Activated CD8-positive, alpha-beta memory T cell treated with anti-CD3 and anti-CD28 coated beads, Interleukin-2, amount 10 ng/mL, durations not matched to agents 7 days and 5 days (primary cell): ENCODE results near the gene FLNB. TPM values are rescaled to one million over a fixed set of nuclear protein-coding genes. Genes with fewer than 3 reads are reported as not detected.
A peak's percentile ranks its signal among the peaks of the same experiment; 100 is the strongest.
"Not testable (repeated sequence)": the region's sequence is repeated elsewhere in the genome, so short reads cannot be mapped to it uniquely, and the experiment has no call there.

Experiments used
- ATAC-seq: fragments of 150-1000 bp; cut with Tn5 transposase; one replicate; pipeline ENCODE4 v1.10.0; 2021; ENCODE audit warnings: moderate library complexity
- CTCF ChIA-PET: fragments of 350-600 bp; sonication (Branson Sonifier 250); formaldehyde crosslinking; loops from one replicate; lab custom pipeline; 2021; ENCODE audit warnings: antibody characterized with exemption; lab: Charles Lee
- DNase-seq: peaks from one replicate; pipeline ENCODE4 v3.0.0-alpha.2; 2020
- H3K27ac Mint-ChIP-seq: one replicate; pipeline ENCODE4 v1.8.0; 2021; ENCODE audit warnings: mild to moderate bottlenecking, mixed read lengths
- H3K27me3 Mint-ChIP-seq: one replicate; pipeline ENCODE4 v1.8.0; 2021; ENCODE audit warnings: mixed read lengths
- H3K36me3 Mint-ChIP-seq: one replicate; pipeline ENCODE4 v1.8.0; 2021; ENCODE audit warnings: mild to moderate bottlenecking, mixed read lengths
- H3K4me1 Mint-ChIP-seq: one replicate; pipeline ENCODE4 v1.8.0; 2021; ENCODE audit warnings: mixed read lengths
- H3K4me3 Mint-ChIP-seq: one replicate; pipeline ENCODE4 v1.8.0; 2021; ENCODE audit warnings: mild to moderate bottlenecking, moderate library complexity, mixed read lengths
- H3K9me3 Mint-ChIP-seq: one replicate; pipeline ENCODE4 v1.8.0; 2022; ENCODE audit warnings: low read depth, mixed read lengths
- total RNA-seq, 2 experiments: library from RNA; stranded (reverse); gene quantifications; one replicate each; pipeline ENCODE4 v1.2.3, GENCODE V29; 2021

FLNB gene
- total RNA-seq, 2 experiments from 2014 or later = 9.8 to 13.2 TPM

DNA sequence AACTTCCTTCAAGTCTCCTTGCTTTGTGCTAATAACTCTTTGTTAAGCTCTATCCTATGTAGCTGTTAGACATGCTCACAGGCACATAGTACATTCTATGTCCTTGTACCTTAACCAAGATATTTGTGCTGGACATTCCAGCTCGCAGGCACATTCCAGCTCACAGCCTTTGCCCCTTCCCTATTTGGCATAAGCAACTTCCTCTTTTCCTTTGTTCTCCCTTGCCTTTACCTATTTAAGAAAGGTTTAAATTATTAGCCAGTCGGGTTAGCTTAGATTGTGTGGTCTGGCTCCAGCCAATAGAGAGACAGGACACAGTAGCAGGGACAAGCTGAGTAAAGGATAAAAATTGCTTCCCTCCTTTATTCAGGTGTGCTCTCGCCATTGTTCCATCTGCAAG is 193.2 kb downstream of the FLNB start:
- H3K4me3 Mint-ChIP-seq, ATAC-seq, H3K9me3 Mint-ChIP-seq, DNase-seq, H3K36me3 Mint-ChIP-seq, H3K27ac Mint-ChIP-seq: not testable (repeated sequence)
- CTCF ChIA-PET = interaction anchor here (1.4 to 1.7 kb wide), 3 partner anchors 14 to 17 kb away, joined by 3 to 6 read pairs (median 5); no protein-coding TSS in a partner anchor
- H3K4me1 Mint-ChIP-seq = peaks cover 11% of the 10 kb centered on the region
- peaks cover 23% of the 10 kb centered on the region for H3K27me3 Mint-ChIP-seq

GRCh38 chr3:58202917-58203360 is 194.7 kb downstream of the FLNB start:
- ATAC-seq (no peak), DNase-seq (no peak)
- Mint-ChIP-seq H3K4me1 (peaks cover 12% of the 10 kb centered on the region), H3K36me3 (no peaks in the 10 kb centered on the region), H3K27ac (no peak overlapping the region), H3K27me3 (peaks cover 23% of the 10 kb centered on the region), H3K9me3 (no peaks in the 10 kb centered on the region), H3K4me3 (no peak overlapping the region)
- CTCF ChIA-PET = interaction anchor here (0.9 to 1.3 kb wide), 4 partner anchors 12 to 26 kb away, joined by 3 to 4 read pairs (median 3); no protein-coding TSS in a partner anchor

DNA sequence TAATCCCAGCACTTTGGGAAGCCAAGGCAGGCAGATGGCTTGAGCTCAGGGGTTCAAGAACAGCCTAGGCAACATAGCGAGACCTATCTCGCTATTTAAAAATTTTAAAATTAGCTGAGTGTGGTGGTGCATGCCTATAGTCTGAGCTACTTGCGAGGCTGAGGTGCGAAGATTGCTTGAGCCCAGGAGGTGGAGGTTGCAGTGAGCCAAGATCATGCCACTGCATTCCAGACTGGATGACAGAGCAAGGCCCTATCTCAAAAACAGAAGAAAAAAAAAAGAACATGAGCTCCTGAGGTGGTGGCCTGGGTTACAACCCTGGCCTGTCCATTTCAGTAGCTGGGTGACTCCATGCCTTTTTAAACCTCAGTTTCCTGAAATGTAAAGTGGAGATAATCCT is 195.3 kb downstream of the FLNB start:
- Mint-ChIP-seq H3K27me3 (peaks cover 23% of the 10 kb centered on the region), H3K4me3 (no peak overlapping the region), H3K27ac (no peak overlapping the region), H3K4me1 (peaks cover 12% of the 10 kb centered on the region), H3K36me3 (no peaks in the 10 kb centered on the region), H3K9me3 (no peaks in the 10 kb centered on the region)
- ATAC-seq = no peak
- no peak for DNase-seq
- CTCF ChIA-PET = interaction anchor here (0.9 to 1.2 kb wide), 4 partner anchors 12 to 18 kb away, joined by 3 to 4 read pairs (median 3); no protein-coding TSS in a partner anchor

GRCh38 chr3:58204720-58205119 is 196.5 kb downstream of the FLNB start:
- no peaks in the 10 kb centered on the region for H3K9me3 Mint-ChIP-seq
- peaks cover 26% of the 10 kb centered on the region for H3K27me3 Mint-ChIP-seq
- ATAC-seq (no peak), DNase-seq (no peak)
- CTCF ChIA-PET = no interaction called here
- no peak overlapping the region for H3K27ac Mint-ChIP-seq
- no peak overlapping the region for H3K4me3 Mint-ChIP-seq
- peaks cover 12% of the 10 kb centered on the region for H3K4me1 Mint-ChIP-seq
- H3K36me3 Mint-ChIP-seq = no peaks in the 10 kb centered on the region

- no peaks in the 10 kb centered on the region for H3K9me3 Mint-ChIP-seq
- H3K27ac Mint-ChIP-seq = no peak overlapping the region
- DNase-seq = no peak
- no peak for ATAC-seq
- H3K4me1 Mint-ChIP-seq = peaks cover 10% of the 10 kb centered on the region
- no peak overlapping the region for H3K4me3 Mint-ChIP-seq
- H3K36me3 Mint-ChIP-seq = no peaks in the 10 kb centered on the region
- H3K27me3 Mint-ChIP-seq = peaks cover 24% of the 10 kb centered on the region
- CTCF ChIA-PET = interaction anchor here (0.8 kb wide), 1 partner anchor 29 kb away, joined by 3 read pairs; no protein-coding TSS in a partner anchor
Measured at GRCh38 chr3:58205981-58206380, 197.8 kb downstream of the FLNB start.

DNA sequence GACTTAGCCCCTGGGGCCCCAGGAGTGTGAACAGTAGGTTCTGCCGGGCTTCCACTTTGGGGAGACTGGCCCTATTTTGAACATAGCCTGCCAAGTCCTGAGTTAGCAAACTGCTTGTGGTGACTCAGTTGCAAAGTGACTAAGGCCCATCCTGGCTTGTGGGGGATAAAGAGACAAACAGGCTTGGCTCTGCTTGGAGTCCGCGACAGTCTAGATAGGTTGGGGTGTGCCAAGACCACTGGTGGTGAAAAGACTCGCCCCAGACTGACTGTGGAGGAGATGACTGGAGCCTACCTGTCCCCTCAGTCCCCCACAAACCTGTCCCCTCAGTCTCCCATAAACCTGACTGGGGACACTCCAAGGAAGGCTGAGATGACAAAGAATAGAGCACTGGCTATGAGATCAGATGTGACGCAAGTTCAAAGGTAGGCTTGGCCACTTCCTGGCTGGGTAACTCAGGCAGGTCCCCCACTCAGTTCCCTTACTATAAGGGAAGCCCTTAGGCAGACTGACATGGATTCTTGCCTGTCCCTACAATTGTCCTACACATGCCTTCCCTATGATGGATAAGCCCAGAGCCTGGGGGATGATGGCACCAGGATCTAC is 198.3 kb downstream of the FLNB start:
- no peak for DNase-seq
- Mint-ChIP-seq H3K27me3 (peaks cover 20% of the 10 kb centered on the region), H3K36me3 (no peaks in the 10 kb centered on the region), H3K4me3 (no peak overlapping the region), H3K4me1 (peaks cover 10% of the 10 kb centered on the region), H3K9me3 (no peaks in the 10 kb centered on the region), H3K27ac (no peak overlapping the region)
- CTCF ChIA-PET = no interaction called here
- peak; percentile 45 for ATAC-seq

DNA sequence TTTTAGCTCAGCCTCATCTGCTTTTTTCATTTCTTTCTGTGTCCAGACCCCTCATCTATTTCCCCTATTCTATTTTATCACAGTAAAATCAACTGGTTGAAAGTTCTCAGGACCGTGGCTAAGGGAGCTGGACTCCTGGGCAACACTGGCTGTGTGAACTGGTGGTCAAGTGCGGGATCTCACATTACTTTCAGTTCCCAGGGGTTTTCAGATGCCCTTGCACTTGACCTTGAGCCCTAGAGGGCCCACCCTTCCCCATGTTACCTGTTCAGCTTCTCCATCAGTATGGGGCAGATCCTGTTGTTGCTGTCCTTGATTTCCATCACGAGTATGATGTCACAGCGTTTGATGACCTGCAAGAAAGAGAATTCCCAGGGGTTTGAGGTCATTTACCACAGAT is 199.7 kb downstream of the FLNB start:
- peaks cover 10% of the 10 kb centered on the region for H3K4me1 Mint-ChIP-seq
- DNase-seq (no peak), ATAC-seq (no peak)
- peaks cover 15% of the 10 kb centered on the region for H3K27me3 Mint-ChIP-seq
- no peak overlapping the region for H3K27ac Mint-ChIP-seq
- H3K9me3 Mint-ChIP-seq = no peaks in the 10 kb centered on the region
- no peaks in the 10 kb centered on the region for H3K36me3 Mint-ChIP-seq
- CTCF ChIA-PET = interaction anchor here (1.8 kb wide), 1 partner anchor 9 kb away, joined by 7 read pairs; no protein-coding TSS in a partner anchor
- no peak overlapping the region for H3K4me3 Mint-ChIP-seq

DNA sequence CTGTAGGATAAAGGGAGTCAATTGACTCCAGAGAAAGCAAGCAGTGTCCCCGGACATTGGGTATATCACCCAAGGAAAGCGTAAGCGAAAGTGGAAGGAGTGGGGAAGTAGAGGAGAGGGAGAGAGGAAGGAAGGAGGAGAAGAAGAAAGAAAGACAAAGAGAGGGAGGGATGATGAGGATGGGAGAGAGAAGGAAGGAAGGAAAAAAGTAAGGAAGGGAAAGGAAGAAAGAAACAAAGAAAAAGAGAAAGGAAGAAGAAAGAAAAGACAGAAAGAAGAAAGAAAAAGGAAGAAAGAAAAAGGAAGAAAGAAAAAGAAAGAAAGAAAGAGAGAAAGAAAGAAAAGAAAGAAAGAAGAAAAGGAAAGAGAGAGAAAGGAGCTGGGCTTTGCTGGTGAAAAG is 201.7 kb downstream of the FLNB start:
- DNase-seq (no peak), ATAC-seq (no peak)
- Mint-ChIP-seq H3K36me3 (no peaks in the 10 kb centered on the region), H3K4me1 (peaks cover 17% of the 10 kb centered on the region), H3K4me3 (no peak overlapping the region), H3K9me3 (no peaks in the 10 kb centered on the region), H3K27ac (no peak overlapping the region), H3K27me3 (peaks cover 14% of the 10 kb centered on the region)
- CTCF ChIA-PET = interaction anchor here (1.0 to 2.3 kb wide), 3 partner anchors 22 to 32 kb away, joined by 3 to 7 read pairs (median 7); partner anchors contain the start of gene ABHD6

DNA sequence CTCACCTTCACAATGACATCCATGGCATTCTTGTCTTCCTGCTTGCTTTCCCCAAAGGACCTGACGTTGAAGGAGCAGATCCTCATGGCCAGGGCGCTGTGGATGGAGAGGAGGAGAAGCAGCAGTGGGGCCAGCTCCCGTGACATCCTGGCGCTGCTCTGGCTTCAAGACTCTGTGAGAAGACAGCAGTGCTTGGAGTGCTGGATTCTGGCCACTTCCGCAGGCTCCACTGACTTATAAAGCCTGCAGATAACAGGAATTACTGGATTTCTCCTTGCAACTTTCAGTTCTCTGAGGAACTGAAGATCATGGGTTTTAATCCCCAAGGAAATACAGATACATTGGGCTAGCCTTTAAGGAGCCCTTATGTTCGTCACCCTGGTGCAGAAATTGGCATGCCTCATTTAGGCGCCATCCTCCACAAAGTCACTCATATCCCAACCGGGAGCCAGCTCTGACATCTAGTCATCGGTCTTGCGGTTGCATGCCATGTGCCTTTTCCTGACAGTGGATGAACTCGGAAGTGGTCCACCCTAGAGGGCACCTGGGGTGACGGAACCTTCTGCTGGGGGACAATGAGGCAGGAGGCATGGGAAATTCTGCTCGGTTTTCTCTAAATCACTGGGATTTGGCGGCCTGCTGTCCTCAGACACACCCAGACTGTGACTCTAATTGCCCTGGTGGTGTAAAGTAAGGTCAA is 202.7 kb downstream of the FLNB start, which contains the start of gene DNASE1L3:
Gene DNASE1L3 (minus strand): TSS at position 212 of the 700 bp plus-strand sequence. CDS start 66 bp downstream, at position 146.
- Mint-ChIP-seq H3K27me3 (peaks cover 14% of the 10 kb centered on the region), H3K9me3 (no peaks in the 10 kb centered on the region), H3K27ac (no peak within 1 kb of the TSS), H3K4me3 (no peak within 1 kb of the TSS), H3K4me1 (peaks cover 24% of the 10 kb centered on the region), H3K36me3 (no peaks in the 10 kb centered on the region)
- ATAC-seq (no peak), DNase-seq (no peak)
- CTCF ChIA-PET = interaction anchor here (1.0 to 2.3 kb wide), 3 partner anchors 23 to 33 kb away, joined by 3 to 7 read pairs (median 7); partner anchors contain the start of gene ABHD6

DNA sequence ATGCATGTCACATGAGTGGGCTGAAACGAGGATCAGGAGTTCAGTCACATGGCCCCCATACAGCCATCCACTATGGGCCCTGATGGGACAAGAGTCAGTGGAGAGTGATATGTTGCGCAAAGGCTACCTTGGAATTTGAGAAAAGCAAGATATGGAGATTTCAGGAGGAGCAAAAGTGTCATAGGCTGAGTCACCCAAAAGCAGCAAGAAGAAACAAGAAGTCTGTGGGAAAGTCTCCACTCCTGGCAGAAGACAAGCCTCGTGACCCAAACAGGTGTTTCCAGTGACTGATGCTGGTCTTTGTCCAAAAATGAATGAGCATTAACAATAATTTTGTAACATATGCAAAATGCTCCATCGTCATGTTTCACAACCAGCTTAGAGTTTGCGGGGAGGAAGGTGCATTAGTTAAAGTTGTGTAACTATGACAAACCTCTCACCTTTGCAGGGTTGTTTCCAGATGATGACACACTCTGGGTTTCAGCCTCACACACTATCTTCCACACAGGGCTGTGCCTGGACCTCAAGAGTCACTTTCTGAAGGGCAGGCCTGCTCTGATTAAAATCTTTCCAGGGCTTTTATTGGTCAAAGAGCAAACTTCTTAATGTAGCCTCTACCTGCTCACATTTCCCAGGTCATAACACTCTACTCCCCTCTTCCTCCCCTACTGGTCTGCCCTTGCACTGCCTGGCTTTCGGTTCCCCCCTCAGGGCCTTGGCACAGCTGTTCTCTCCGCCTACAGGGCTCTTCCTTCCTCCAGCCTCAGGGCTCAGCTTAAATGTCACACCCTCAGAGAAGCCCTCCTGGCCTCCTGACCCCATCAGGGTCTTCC is 206.5 kb downstream of the FLNB start:
- DNase-seq = peak; percentile 54
- Mint-ChIP-seq H3K4me1 (peaks cover 31% of the 10 kb centered on the region), H3K4me3 (no peak overlapping the region), H3K27me3 (peaks cover 9% of the 10 kb centered on the region), H3K36me3 (no peaks in the 10 kb centered on the region), H3K9me3 (no peaks in the 10 kb centered on the region), H3K27ac (peak overlapping the region; percentile 11)
- ATAC-seq = peak; percentile 67
- CTCF ChIA-PET = interaction anchor here (0.8 to 4.0 kb wide), 6 partner anchors 12 to 92 kb away, joined by 3 to 21 read pairs (median 6); no protein-coding TSS in a partner anchor

DNA sequence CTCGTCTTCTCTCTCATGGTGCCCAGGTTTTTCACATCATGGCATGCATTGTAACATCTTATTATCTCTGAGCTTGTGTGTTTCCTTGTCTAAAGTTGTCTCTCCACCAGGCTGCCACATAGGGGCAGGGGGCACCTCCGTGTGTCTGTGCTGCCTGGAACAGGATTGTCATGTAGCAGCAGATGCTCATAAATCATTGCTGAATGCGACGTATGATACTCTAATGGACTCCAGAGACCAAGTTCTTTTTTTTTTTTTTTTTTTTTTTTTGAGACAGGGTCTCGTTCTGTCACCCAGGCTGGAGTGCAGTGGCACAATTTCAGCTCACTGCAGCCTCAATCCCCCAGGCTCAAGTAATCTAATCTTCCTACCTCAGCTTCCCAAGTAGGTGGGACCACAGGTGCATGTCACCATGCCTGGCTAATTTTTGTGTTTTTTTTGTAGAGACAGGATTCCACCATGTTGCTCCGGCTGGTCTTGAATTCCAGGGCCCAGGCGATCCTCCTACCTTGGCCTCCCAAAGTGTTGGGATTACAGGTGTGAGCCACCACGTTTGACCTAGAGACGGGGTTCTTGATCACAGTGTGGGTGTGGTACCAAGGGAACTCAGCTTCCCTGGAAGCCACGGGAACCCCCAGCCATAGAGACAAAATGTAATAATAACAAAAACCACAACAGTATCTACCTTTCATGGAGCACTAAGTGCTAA is 207.2 kb downstream of the FLNB start:
- no peak for DNase-seq
- H3K27me3 Mint-ChIP-seq = peaks cover 4% of the 10 kb centered on the region
- no peaks in the 10 kb centered on the region for H3K9me3 Mint-ChIP-seq
- H3K4me1 Mint-ChIP-seq = peaks cover 31% of the 10 kb centered on the region
- no peaks in the 10 kb centered on the region for H3K36me3 Mint-ChIP-seq
- H3K27ac Mint-ChIP-seq = no peak overlapping the region
- CTCF ChIA-PET = interaction anchor here (0.7 to 4.0 kb wide), 7 partner anchors 13 to 92 kb away, joined by 3 to 21 read pairs (median 3); no protein-coding TSS in a partner anchor
- H3K4me3 Mint-ChIP-seq = no peak overlapping the region
- ATAC-seq = no peak

- H3K4me1 Mint-ChIP-seq = peaks cover 31% of the 10 kb centered on the region
- ATAC-seq (no peak), DNase-seq (no peak)
- H3K36me3 Mint-ChIP-seq = no peaks in the 10 kb centered on the region
- CTCF ChIA-PET = interaction anchor here (0.6 to 4.6 kb wide), 13 partner anchors 8 to 295 kb away, joined by 3 to 53 read pairs (median 6); partner anchors contain the start of genes ABHD6, FLNB, HTD2 and RPP14
- H3K4me3 Mint-ChIP-seq = no peak overlapping the region
- peaks cover 4% of the 10 kb centered on the region for H3K27me3 Mint-ChIP-seq
- H3K9me3 Mint-ChIP-seq = no peaks in the 10 kb centered on the region
- H3K27ac Mint-ChIP-seq = no peak overlapping the region
Measured at GRCh38 chr3:58216496-58217195, 208.4 kb downstream of the FLNB start.
